Stimulated activated naive CD4-positive, alpha-beta T cell (primary cell): ENCODE results near the gene NTRK2.

Source experiments
- DNase-seq, 6 experiments: peaks; one replicate each; lab custom pipeline; 2025; lab: John Stamatoyannopoulos, UW

Gene NTRK2

GRCh38 chr9:84681516-84682285, 12.2 kb downstream of the NTRK2 start:
- DNase-seq = no peak

- no peak for DNase-seq
Measured at GRCh38 chr9:84686068-84686467, 16.5 kb downstream of the NTRK2 start.

GRCh38 chr9:84688956-84689355, 19.4 kb downstream of the NTRK2 start:
- no peak for DNase-seq

DNA sequence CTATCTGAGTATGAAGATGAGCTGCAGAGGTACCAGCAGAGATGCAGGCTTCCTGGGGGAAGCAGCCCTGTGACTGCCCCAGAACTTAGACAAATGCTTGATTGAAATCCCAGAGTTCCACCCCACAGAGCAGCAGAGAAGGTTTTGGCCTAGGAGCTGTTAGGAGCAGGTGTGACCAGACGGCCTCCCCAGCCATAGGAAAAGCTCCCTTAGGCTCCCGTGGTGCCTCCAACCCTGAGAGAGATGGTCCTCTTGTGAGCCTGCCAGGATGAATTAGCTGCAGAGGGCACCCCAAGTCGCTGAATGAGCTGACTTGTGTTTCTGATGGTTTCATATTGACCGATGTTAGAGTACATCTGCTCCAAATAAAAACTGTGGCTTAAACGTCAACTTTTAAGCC, 22.1 kb downstream of the NTRK2 start:
- no peak for DNase-seq

- DNase-seq = no peak
Measured at GRCh38 chr9:84694248-84694647, 24.7 kb downstream of the NTRK2 start.

- no peak for DNase-seq
Measured at GRCh38 chr9:84697042-84697441, 27.5 kb downstream of the NTRK2 start.

DNA sequence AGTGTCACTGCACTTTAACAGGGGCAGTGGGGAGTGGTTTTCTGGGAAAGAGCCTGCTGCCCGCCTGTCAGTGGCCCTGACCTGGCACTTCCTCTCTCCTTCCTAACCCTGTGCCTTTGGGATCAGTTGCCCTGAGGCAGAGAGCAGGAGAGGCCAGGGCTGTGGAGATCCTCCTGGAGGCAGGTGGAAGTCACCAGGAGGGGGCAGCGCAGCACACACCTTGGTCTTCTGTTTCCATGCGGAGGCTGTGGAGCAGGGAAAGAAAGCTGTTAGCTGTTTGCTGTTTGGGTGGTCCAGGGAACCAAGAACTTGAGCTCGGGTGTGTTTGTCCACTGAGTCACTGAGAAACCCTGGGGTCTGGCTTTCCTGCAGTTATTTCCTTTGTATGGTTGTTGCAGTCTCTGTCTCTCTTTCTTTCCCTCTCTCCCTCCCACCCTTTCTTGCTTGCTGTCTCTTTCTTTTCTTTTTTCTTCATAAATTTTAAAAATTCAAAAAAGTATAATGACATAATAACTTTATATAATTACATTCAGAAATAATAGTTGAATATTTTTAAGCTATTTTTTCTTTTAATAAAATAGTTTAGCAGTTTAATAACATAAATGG, 28.1 kb downstream of the NTRK2 start:
- DNase-seq = no peak

- DNase-seq = no peak
Measured at GRCh38 chr9:84698323-84698722, 28.8 kb downstream of the NTRK2 start.

GRCh38 chr9:84699984-84700383, 30.5 kb downstream of the NTRK2 start:
- DNase-seq = no peak

DNA sequence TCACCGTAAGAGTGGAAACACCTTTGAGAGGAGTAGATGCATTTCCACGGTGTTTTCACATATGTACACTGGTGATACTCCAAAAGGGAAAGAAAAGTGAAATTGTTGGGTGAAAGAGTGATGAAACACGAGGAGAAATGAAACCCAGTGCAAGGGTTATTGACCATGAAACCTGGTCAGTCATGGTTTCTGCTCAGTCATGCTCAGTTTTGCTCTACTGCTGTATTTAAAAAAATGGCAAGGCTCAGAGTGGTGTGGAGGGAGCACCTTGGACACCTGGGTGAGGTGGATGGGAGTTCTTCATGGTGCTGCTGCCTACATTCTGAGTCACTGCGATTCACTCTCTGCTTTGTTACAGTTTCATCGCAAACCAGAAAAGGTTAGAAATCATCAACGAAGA, 32.3 kb downstream of the NTRK2 start:
- no peak for DNase-seq

DNA sequence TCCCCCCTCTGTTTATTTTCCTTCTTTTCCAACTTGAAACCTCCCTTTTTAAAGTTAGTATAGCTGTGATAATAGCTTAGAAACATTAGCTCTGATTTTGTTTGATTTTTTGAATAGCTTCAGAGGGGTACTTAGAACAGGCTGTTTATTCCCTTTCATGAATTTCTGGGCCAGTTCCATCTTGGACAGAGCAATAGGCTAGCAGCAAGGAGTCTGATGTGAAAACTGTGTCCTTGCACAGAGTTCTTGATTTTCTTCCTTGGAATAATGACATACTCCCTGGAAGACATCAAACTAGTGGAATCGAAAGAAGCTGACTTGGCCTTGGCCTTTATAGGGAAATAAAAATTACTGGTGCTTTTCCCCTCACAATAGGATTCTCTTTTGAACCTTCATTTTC, 32.9 kb downstream of the NTRK2 start:
- no peak for DNase-seq

- DNase-seq = no peak
Measured at GRCh38 chr9:84703793-84704192, 34.3 kb downstream of the NTRK2 start.

- no peak for DNase-seq
Measured at GRCh38 chr9:84705128-84705527, 35.6 kb downstream of the NTRK2 start.

DNA sequence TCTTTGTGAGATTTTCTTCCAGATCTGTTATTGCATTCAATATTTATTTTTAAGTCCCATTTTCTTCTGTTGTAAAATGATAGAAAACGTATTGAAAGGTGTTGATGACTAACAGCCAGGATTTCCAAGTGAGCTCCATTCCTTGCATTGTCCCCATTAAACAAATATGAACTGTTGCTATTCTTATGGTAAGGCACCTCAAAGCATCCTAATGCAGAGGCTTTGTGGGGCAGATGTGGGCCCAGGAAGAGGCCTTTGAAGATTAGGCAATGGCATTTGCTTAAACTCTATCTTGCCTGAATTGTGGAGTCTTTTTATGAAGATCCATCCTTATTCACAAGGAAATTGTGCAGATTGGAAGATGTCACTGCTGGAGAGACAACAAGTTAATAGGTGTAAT, 38.9 kb downstream of the NTRK2 start:
- DNase-seq = no peak

DNA sequence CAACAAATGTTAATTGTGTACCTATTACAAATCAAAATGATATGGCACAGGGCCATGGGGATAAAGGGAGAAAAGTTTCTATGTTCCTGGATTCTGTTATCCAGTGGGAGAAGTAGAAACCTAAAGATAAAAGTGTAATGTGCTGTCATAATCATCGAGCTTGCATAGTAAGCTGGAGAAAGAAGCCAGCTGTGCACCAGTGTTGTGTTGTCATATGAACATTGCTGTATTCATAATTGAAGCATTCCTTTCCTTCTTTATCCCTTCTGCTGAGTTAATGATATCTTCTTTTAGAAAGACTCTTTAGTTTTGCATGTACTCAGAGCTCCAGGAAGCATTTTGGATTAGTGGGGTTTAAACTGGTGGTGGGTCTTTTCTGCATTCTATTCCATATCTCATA, 39.5 kb downstream of the NTRK2 start:
- DNase-seq = no peak

GRCh38 chr9:84710701-84711397, 41.3 kb downstream of the NTRK2 start:
- no peak for DNase-seq

DNA sequence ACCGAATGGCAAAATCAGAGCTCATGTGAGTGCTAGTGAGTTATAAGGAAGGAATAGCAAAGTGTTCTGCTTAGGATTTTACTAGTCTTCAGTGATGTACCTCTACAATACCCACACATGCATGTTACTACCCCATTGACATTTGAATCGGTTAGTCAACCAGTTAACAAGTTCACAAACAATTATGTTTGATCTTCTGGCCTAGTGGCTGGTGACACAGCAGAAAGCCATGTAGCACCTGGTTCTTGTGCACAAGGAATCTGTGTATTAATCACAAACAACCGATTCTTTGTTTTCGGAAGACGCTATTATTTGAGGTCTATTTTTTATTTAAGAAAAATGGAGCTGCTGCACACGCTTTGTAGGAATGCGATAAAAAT, 41.9 kb downstream of the NTRK2 start:
- no peak for DNase-seq

DNA sequence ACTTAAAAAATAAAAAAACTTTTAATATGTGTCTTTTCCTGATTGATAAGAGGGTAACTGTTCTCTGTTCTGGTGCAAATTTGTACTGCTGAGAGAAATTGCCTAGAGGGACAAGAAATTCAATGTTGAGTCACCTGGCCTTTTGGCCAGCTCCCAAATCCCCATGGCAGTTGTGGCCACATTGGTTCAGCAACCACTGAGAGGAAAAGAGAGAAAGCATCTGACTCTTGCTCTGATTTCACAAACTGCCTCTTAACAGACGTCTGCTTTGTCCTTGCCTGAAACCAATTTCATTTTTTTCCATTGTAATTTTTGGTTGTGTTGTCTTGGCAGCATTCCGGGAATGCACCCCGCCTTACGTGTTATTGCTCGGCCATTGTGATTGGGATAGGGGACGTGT, 42.4 kb downstream of the NTRK2 start:
- no peak for DNase-seq

GRCh38 chr9:84716217-84716616, 46.7 kb downstream of the NTRK2 start:
- no peak for DNase-seq

DNA sequence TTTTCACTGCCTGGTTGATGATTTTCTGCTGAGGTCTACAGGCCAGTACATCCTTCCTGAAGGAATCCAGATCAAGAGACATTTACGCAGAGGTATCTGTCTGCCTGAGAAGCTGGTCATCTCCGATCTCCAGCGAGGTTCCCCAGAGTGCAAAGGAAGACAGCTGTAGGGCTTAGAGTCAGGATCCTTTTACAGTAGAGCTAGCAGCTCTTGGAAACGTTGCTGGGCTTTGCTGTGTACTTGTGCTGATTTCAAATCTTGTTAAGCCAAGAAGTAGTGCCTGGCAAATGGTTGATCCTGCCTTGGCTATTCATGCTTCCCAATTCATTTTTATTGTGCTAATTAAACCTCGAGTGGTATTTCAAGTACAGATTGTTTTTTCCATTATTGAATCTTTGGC, 48.9 kb downstream of the NTRK2 start:
- no peak for DNase-seq

DNA sequence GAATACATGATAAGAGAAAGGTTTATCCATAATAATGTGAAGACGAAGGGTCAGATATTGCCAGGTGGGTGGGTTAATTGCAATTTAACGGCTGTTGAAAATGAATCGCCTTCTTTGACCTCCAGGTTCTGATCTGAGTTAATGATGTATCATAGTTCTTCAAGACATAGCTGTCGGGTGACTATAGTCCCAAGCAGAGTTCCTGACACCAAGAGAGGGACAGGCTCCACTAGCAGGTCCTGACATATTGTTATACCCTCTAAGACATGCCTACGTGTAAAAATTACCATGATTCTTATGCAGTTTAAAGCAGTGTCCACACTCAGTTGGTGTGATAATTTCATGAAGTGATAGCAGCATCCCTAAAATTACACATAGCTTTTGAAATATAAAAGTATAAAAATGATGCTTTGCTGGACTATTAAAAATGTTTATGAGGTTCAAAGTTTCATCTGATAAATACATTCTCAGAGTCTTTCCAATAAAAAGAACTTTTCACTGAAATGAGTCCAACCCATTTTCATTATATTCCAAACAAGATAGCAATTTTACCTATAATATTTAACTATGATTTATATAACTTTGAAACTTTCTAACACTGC, 53.0 kb downstream of the NTRK2 start:
- no peak for DNase-seq

- DNase-seq = no peak
Measured at GRCh38 chr9:84723426-84723825, 53.9 kb downstream of the NTRK2 start.

- DNase-seq = no peak
Measured at GRCh38 chr9:84731696-84732095, 62.2 kb downstream of the NTRK2 start.
